ENCODE measurements around the gene KIAA0319L. TPM values are rescaled to one million over a fixed set of nuclear protein-coding genes. Genes with fewer than 3 reads are reported as not detected.
"Not testable (repeated sequence)": the region's sequence is repeated elsewhere in the genome, so short reads cannot be mapped to it uniquely, and the experiment has no call there.

KIAA0319L gene
- total RNA-seq, 1 donor from 2014 or later, result 79.6 TPM

GRCh38 chr1:35477870-35478269 lies 79.3 kb downstream of the KIAA0319L start:
- intact Hi-C loops (cut with DNase I), result no loop called here
- H3K36me3 ChIP-seq, result peaks cover 36% of the 10 kb centered on the region
- H3K27me3 ChIP-seq (ENCODE audit: low read depth), result no peaks in the 10 kb centered on the region

DNA sequence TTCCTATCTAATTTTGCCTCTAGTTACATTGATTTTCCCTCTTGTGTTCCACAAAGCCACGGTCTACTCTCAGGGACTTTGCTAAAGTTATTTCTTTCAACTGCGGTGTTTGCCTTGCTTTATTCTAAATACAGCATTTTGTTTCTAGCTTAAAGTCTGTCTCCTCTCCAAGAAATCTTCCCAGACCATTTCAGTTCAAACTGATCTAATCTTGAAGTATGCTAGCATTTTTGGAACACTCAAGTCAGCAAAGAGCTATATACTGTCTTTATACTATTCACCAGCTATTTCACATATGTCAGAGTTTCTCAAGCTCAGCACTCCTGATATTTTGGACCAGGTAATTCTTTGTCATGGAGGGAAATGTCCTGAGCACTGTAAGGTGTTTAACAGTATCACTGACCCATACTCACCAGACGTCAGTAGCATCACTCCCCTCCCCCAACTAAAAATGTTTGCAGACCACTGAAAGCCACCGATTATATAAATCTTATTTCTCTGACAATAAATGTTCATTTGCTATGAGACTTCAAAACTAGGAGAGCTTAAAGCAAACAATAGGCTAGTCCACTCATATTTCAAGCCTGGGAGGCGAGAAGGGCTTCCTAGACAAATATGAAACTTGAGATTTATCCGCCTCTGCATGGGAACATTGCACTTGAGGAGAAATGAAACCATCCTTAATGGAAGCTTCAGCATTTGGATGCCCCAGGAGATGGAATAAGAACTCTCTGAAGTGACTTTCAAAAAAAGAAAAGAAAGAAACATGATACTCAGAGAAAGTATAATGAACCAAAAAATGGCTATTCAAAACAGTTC lies 81.1 kb downstream of the KIAA0319L start:
- intact Hi-C loops (cut with DNase I), result no loop called here
- ATAC-seq, result peak; percentile 50 to 61
- no peak for DNase-seq
- Histone ChIP-seq H3K27ac (no peak overlapping the region), H3K4me1 (peaks cover 5% of the 10 kb centered on the region), H3K4me3 (no peak overlapping the region), H3K36me3 (peaks cover 52% of the 10 kb centered on the region), H3K27me3 (ENCODE audit: low read depth) (no peaks in the 10 kb centered on the region), H3K9me3 (no peaks in the 10 kb centered on the region)
- TF ChIP-seq, protein P1, sequence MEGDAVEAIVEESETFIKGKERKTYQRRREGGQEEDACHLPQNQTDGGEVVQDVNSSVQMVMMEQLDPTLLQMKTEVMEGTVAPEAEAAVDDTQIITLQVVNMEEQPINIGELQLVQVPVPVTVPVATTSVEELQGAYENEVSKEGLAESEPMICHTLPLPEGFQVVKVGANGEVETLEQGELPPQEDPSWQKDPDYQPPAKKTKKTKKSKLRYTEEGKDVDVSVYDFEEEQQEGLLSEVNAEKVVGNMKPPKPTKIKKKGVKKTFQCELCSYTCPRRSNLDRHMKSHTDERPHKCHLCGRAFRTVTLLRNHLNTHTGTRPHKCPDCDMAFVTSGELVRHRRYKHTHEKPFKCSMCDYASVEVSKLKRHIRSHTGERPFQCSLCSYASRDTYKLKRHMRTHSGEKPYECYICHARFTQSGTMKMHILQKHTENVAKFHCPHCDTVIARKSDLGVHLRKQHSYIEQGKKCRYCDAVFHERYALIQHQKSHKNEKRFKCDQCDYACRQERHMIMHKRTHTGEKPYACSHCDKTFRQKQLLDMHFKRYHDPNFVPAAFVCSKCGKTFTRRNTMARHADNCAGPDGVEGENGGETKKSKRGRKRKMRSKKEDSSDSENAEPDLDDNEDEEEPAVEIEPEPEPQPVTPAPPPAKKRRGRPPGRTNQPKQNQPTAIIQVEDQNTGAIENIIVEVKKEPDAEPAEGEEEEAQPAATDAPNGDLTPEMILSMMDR (IDR thresholded peaks at IDR 0.05), result no peak

More at GRCh38 chr1:35477870-35478269, 79.3 kb downstream of the KIAA0319L start:
- Histone ChIP-seq H3K4me1 (peaks cover 5% of the 10 kb centered on the region), H3K9me3 (no peaks in the 10 kb centered on the region), H3K4me3 (no peak overlapping the region), H3K27ac (no peak overlapping the region)
- TF ChIP-seq, protein P1 (IDR thresholded peaks at IDR 0.05), result no peak
- no peak for ATAC-seq
- no peak for DNase-seq

- no peak for DNase-seq
- Histone ChIP-seq H3K4me1 (peaks cover 5% of the 10 kb centered on the region), H3K27ac (no peak overlapping the region), H3K27me3 (ENCODE audit: low read depth) (no peaks in the 10 kb centered on the region), H3K36me3 (peaks cover 59% of the 10 kb centered on the region), H3K9me3 (no peaks in the 10 kb centered on the region), H3K4me3 (no peak overlapping the region)
- intact Hi-C loops (cut with DNase I), result no loop called here
- TF ChIP-seq, protein P1 (IDR thresholded peaks at IDR 0.05), result no peak
- no peak for ATAC-seq
Observed at GRCh38 chr1:35475356-35475755, 81.8 kb downstream of the KIAA0319L start.

DNA sequence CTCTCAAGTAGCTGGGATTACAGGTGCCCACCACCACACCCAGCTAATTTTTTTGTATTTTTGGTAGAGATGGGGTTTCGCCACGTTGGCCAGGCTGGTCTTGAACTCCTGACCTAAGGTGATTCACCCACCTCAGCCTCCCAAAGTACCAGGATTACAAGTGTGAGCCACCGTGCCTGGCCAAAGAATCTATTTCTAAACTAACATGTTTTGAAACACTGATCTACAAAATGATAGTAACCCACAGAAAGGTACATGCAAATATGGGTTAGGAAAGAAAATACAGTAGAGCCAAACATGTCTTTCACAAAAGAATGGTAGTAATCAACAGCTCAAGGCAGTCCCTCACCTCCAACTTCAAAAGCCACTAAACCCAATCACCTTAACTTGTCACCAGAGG lies 84.0 kb downstream of the KIAA0319L start:
- H3K27me3 ChIP-seq (ENCODE audit: low read depth); H3K4me3 ChIP-seq; DNase-seq; H3K9me3 ChIP-seq; H3K27ac ChIP-seq; H3K4me1 ChIP-seq; intact Hi-C loops (cut with DNase I); ATAC-seq: not testable (repeated sequence)
- peaks cover 71% of the 10 kb centered on the region for H3K36me3 ChIP-seq

- peaks cover 71% of the 10 kb centered on the region for H3K36me3 ChIP-seq
- no peaks in the 10 kb centered on the region for H3K27me3 ChIP-seq (ENCODE audit: low read depth)
- no peaks in the 10 kb centered on the region for H3K9me3 ChIP-seq
- ATAC-seq (no peak), DNase-seq (no peak)
- TF ChIP-seq, protein P1 (IDR thresholded peaks at IDR 0.05), result no peak
- no peak overlapping the region for H3K4me3 ChIP-seq
- intact Hi-C loops (cut with DNase I), result no loop called here
- peaks cover 5% of the 10 kb centered on the region for H3K4me1 ChIP-seq
- H3K27ac ChIP-seq, result no peak overlapping the region
Observed at GRCh38 chr1:35470977-35471613, 86.1 kb downstream of the KIAA0319L start.

DNA sequence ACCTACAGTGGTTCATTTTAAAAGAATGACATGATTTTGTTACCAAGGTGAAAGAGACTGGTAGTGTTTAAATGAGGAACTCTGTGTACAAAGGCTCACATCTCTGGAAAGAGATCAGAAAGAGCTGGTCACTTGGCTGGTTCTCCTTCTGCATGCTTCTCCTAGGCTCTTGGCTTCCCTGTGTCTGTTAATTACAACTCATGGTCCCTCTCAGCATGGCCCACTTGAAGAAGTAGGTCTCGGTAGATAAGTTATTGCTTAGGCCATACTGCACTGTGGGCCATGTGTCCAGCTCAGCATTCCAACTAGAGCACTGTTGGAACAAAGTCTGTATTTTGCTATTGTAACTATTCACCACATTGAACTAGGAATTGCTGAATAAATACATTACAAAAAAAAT lies 91.1 kb downstream of the KIAA0319L start:
- TF ChIP-seq, protein P1 (IDR thresholded peaks at IDR 0.05), result no peak
- Histone ChIP-seq H3K9me3 (no peaks in the 10 kb centered on the region), H3K4me1 (no peaks in the 10 kb centered on the region), H3K27me3 (ENCODE audit: low read depth) (no peaks in the 10 kb centered on the region), H3K36me3 (peaks cover 86% of the 10 kb centered on the region), H3K4me3 (no peak overlapping the region), H3K27ac (no peak overlapping the region)
- intact Hi-C loops (cut with DNase I), result no loop called here
- DNase-seq (no peak), ATAC-seq (no peak)

- H3K27ac ChIP-seq; H3K9me3 ChIP-seq; H3K27me3 ChIP-seq (ENCODE audit: low read depth); intact Hi-C loops (cut with DNase I); H3K4me3 ChIP-seq; H3K4me1 ChIP-seq; DNase-seq; ATAC-seq: not testable (repeated sequence)
- H3K36me3 ChIP-seq, result peaks cover 85% of the 10 kb centered on the region
Observed at GRCh38 chr1:35463749-35464148, 93.5 kb downstream of the KIAA0319L start.
